Stimulated activated CD4-positive, alpha-beta T cell treated with anti-CD3 and anti-CD28 coated beads, Interleukin-12 subunit alpha, Interleukin-12 subunit beta, amount 100 ng/mL, for 24 hours (primary cell): ENCODE data around the gene SLC18A2.
A peak's percentile ranks its signal among the peaks of the same experiment; 100 is the strongest.
"Not testable (repeated sequence)": the region's sequence is repeated elsewhere in the genome, so short reads cannot be mapped to it uniquely, and the experiment has no call there.

Source experiments
- DNase-seq, 2 experiments: peaks; one replicate each; pipeline ENCODE4 v3.0.0-alpha.2; 2020; ENCODE audit warnings: low read depth in 2 of 2

SLC18A2 gene

DNA sequence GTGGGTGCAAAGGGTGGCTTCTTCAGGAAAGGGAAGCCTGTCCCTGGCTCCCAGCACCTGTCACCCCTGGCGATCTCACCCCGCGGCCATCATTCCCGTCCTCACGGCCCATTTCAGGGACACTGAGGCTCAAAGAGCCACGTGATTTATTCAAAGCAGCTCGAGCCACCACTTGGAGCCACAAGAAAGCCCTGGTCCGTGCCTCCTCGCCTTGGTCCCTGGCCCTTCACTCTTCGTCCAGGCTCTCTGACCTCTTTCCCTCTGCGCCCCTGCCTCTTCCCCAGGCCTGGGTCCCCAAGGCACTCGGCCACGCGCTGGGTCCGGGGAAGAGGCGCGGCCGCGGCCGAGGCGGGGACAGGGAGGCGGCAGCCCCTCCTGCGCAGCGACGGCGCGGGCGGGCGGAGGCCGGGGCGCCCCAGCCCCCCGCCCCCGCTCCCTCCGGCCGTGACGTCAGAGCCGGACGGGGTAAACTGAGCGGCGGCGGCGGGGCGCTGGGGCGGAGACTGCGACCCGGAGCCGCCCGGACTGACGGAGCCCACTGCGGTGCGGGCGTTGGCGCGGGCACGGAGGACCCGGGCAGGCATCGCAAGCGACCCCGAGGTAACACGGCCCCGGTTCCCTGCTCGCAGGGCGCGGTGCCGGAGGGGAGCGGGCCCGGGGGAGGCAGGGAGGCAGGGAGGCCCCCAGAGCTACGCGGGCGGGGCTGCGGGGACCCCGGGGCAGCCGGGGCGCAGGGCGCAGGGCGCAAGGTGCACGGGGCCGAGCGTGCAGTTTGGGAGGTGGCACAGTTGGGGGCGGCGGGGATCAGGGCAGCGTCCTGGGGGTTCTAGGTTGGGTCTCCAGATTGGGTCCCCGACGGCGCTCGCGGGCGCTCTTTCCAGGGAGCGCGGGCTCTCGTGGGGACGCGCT lies at the start of gene SLC18A2:
Gene SLC18A2, plus strand, starts transcription at position 494 of the 909 bp plus-strand sequence. CDS start 580 bp downstream, outside the sequence.
- DNase-seq = no peak

GRCh38 chr10:117197189-117197588 lies 43.7 kb upstream of the SLC18A2 start, which contains the start of gene KCNK18:
KCNK18 (plus strand) TSS chr10:117197489; CDS start chr10:117197489, 0 bp downstream.
- DNase-seq = no peak

- no peak for DNase-seq
These were observed 42.8 kb upstream of the SLC18A2 start for GRCh38 chr10:117198088-117198487.

GRCh38 chr10:117201826-117202225 lies 39.1 kb upstream of the SLC18A2 start:
- DNase-seq = no peak

GRCh38 chr10:117204316-117204715 lies 36.6 kb upstream of the SLC18A2 start:
- DNase-seq = no peak

GRCh38 chr10:117212176-117212575 lies 28.7 kb upstream of the SLC18A2 start:
- DNase-seq = no peak

DNA sequence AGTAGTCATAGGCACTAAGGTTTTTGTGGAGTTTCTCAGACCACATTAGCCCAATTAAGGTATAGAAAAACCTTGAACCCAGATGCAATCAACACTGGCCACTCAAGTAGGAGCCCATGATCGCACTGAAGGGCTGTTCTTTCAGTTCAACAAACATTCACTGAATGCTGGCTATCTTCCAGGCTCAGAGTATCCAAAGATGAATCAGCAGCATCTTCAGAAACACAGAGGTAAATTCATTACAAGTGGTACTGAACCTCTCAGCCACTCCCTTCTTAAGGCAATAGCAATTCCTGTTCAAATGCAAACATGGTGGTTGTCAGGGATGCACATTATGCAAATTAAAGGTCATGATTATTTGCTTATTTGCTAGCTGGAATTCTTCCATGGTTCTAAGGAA lies 26.5 kb upstream of the SLC18A2 start:
- DNase-seq = no peak

- DNase-seq = no peak
These were observed 25.8 kb upstream of the SLC18A2 start for GRCh38 chr10:117215079-117215478.

DNA sequence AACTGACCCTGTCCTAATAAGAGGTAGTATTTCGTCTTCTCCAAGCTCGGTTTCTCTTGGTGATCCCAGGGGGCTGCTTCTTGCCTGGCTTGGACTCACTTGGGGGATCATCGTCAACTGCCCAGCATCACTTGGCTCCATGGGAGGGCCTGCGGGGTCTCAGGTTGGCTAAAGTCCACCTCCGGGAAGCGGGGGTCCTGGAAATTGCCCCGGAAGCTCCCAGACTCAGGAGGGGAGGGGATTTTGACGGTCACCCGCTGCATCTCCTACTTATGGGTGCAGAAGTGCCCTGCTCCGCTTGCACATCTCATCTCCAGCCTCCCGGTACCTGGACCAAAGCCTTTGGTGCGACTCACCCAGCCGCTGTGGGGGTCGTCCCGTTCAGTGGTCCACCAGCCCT lies 24.9 kb upstream of the SLC18A2 start:
- no peak for DNase-seq

- DNase-seq = peak; percentile 41 to 62
These were observed 24.2 kb upstream of the SLC18A2 start for GRCh38 chr10:117216611-117217195.

DNA sequence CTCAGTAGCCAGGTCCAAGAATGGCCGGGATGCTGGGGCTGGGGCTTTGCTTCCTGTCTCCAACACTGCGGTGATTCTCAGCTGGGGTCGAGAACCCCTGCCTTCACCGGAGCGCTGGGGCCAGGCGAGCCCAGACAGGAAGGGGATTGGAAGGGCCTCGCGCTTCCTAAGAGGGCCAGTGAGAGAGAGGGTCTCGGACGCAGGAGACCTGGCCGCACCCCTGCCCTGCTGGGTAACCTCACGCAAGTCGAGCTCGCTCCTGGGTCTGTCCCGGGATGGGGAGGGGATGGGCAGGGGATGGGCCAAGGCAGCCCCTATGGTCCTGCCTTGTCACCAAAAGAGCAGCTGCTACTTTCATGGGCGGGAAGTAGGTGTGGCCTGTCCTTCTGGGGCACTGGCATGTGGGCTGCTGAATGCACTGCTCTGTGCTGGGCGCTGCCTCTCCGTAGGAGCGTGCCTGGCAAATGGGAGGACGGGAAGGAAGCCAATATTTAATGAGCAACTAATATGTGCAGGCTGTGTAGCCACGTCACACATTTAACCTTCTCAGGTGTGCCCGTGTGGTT lies 23.6 kb upstream of the SLC18A2 start:
- DNase-seq = no peak

DNA sequence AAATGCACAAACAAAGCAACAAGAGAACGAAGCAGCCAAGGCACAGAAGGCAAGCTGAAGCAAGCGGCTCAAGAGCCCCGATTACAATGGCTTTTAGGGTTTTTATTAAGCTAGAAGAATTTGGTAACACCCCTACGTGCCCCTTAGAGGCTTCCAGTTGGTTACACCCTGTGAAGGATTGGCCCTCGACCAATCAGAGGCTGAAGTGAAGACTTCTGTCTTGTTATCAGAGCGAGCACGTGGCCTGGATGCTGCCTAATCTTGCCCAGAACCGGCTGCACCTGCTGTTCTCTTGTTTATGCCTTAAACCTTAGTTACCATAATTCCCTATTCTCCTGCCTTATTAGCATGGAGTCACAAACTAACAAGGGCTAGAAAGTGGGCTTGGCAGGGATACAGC lies 22.3 kb upstream of the SLC18A2 start:
- DNase-seq = no peak

DNA sequence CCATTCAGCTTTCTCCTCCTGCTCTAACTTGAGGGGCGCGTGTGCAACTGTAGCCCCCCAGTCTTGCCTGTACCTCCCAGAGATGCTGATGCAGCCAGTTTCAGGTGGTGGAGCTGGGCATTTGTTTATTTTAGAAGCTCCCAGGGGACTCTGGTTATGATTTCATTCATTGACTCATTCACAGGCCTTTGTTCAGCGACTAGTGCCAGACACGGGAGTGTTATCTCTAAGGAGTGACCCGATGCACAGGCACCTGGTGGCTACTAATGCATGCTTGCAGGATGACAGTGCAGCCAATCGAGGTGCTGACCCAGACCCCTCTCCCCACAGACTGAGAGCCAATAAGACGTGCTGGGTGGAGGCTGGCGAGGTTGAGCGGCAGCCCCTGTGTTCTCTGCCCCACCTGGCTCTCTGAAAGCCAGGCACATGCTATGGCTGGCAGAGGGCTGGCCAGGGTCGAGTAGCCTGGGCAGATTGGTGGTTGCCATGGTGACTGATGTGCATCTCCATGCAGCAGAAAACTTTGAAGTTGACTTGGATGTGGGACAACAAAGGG lies 19.7 kb upstream of the SLC18A2 start:
- DNase-seq = no peak

DNA sequence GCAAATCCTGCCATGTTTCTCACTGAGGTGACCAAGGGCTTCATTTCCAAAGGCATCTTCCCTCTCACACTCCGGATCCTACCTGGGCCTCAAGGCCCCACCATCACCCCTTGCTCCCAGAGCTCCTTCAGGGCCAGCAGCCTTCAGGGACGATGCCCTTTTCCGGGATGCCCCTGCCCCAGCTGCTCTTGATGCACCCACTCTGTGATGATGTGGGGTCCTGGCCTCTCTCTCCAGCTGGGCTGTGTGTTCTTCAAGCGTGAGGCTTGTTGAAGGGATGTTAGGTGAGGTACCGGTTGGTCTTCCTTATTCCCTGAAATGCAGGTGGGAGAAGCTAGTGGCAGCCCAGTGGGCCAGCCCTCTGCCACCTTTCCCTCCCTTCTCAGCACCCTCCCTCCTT lies 18.4 kb upstream of the SLC18A2 start:
- DNase-seq = no peak

GRCh38 chr10:117222976-117223692 lies 17.8 kb upstream of the SLC18A2 start:
- DNase-seq = no peak

DNA sequence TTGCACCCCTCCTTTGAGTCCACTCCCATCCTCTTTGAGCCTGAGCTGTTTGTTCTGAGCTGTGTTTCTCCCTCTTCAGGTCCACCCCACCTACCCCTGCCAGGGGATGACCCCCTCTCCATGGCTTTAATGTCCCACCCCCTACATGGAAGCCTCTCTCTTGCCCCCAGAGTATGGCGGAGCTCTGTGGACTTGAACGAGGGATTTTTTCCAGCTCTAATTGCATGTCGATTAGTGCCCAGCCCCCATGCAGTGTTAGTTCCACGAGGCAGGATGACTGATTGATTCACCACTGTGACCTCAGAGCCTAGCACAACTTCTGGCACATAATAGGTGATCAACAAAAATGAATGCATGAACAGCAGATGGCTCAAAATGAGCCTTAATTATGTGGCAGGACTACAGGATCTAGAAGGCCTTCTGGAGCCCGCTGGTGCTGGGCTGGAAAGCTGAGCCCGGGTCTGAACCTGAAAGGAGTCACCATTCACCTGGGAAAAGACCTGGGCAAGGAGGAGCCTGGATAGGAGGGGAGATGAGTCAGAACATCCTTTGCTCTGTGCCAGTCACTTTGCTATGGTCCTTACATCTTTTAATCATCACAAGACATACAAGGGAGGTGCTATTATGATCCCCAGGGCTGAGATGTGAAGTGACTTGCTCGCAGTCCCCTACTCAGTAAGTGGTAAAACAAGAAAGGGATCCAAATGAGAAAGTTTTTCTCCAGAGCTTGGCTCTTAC lies 17.1 kb upstream of the SLC18A2 start:
- no peak for DNase-seq

DNA sequence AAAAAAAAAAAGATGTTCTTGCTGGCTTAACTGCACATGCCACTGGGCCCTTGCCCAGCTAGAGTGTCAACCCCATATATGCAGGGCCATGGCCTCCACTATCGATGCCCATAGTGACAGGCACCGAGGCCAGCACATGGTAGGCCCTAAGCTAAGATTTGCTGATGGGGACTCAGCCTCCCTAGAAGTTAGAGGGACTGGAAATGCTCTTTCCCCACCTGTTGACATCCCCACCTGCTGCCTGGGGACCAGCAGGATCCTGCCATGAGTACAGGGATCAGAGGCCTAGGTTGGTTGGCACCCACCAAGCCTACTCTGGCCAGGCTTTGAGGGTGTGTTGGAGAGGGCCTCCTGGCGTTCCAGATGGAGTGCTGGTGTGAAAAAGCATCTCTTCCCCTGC lies 16.0 kb upstream of the SLC18A2 start:
- DNase-seq = no peak

DNA sequence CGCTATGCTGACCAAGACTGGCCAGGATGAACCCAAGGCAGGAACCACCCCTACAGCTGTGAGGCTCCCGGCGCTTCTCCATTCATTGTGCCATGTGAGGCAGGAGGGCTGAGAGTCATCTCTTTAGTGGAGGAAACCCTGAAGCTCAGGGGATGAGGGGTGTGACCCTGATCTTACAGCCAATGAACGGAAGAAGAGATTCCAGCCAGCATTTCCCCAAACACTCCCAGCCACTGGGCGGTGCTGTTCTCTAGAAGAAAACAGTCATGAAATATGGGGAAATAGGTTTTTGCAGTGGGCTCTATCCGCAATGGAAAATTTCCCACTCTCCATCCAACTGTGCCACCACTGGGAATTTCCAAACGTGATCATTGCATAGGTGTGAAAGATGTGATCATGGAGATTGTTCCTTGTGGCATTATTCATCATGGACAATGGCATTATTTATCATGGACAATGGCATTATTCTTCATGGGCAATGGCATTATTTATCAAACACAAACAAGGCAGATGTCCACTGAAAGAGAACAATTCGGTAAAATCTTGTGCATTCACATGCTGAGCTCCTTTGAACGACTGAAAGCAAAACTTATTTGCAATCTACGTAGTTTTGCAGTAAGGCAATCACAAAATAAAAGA lies 14.0 kb upstream of the SLC18A2 start:
- DNase-seq = no peak

- no peak for DNase-seq
These were observed 12.7 kb upstream of the SLC18A2 start for GRCh38 chr10:117228210-117228609.

GRCh38 chr10:117230107-117230506 lies 10.8 kb upstream of the SLC18A2 start:
- DNase-seq = not testable (repeated sequence)
